ACC112 (cell line): ENCODE data around the gene ANKRD35.

ENCODE experiments used
- H2AFZ ChIP-seq: fragments of 200-600 bp; sonication (generic); one replicate; pipeline ENCODE4 v1.6.0; 2017; ENCODE audit warnings: antibody characterized with exemption, low read length; ENCODE audit not compliant: unreplicated experiment
- H3K27ac ChIP-seq: fragments of 200-600 bp; sonication (generic); 2 replicates; pipeline ENCODE4 v1.5.1; 2014; ENCODE audit warnings: low read depth, mild to moderate bottlenecking, antibody characterized with exemption, low read length, moderate library complexity
- H3K27me3 ChIP-seq: fragments of 200-600 bp; sonication (generic); 2 replicates; pipeline ENCODE4 v1.6.1; 2014; ENCODE audit warnings: mild to moderate bottlenecking, antibody characterized with exemption, low read length, moderate library complexity, mixed read lengths; ENCODE audit not compliant: insufficient read depth
- H3K36me3 ChIP-seq: fragments of 200-600 bp; sonication (generic); 2 replicates; pipeline ENCODE4 v1.6.1; 2016; ENCODE audit warnings: mild to moderate bottlenecking, antibody characterized with exemption, low read length, moderate library complexity, mixed read lengths; ENCODE audit not compliant: insufficient read depth
- H3K4me1 ChIP-seq: fragments of 200-600 bp; sonication (generic); one replicate; pipeline ENCODE4 v1.6.1; 2016; ENCODE audit warnings: low read length, mixed read lengths; ENCODE audit not compliant: insufficient read depth, unreplicated experiment, control insufficient read depth
- H3K4me3 ChIP-seq: fragments of 200-600 bp; sonication (generic); 2 replicates; pipeline ENCODE4 v1.5.1; 2014; ENCODE audit warnings: mild to moderate bottlenecking, low read depth, low read length
- H3K79me2 ChIP-seq: fragments of 200-600 bp; sonication (generic); one replicate; pipeline ENCODE4 v1.6.0; 2016; ENCODE audit warnings: low read length; ENCODE audit not compliant: control insufficient read depth, unreplicated experiment, insufficient read depth

Gene ANKRD35

GRCh38 chr1:145917595-145917994, 31.9 kb upstream of the ANKRD35 start:
- H2AFZ ChIP-seq = peak overlapping the region; percentile 100
- H3K36me3 ChIP-seq = peaks cover 5% of the 10 kb centered on the region; the same call in 1 of the 2 replicates

GRCh38 chr1:145916745-145917144, 31.1 kb upstream of the ANKRD35 start:
- H3K79me2 ChIP-seq = peaks cover 10% of the 10 kb centered on the region
- H3K4me1 ChIP-seq = peaks cover 7% of the 10 kb centered on the region
- no peaks in the 10 kb centered on the region for H3K27me3 ChIP-seq
- no peak overlapping the region for H3K27ac ChIP-seq
- H3K36me3 ChIP-seq = peaks cover 8% of the 10 kb centered on the region
- H2AFZ ChIP-seq = no peak overlapping the region
- H3K4me3 ChIP-seq = no peak overlapping the region; the same call in 1 of the 2 replicates

More at GRCh38 chr1:145917595-145917994, 31.9 kb upstream of the ANKRD35 start:
- Histone ChIP-seq H3K79me2 (peaks cover 10% of the 10 kb centered on the region), H3K27me3 (no peaks in the 10 kb centered on the region), H3K4me1 (peaks cover 7% of the 10 kb centered on the region), H3K27ac (0 out of 2 replicates have a peak overlapping the region, but pooled peaks have one; percentile 68), H3K4me3 (peak overlapping the region; percentile 98)

GRCh38 chr1:145912128-145912641, 26.5 kb upstream of the ANKRD35 start:
- Histone ChIP-seq H3K27ac (0 out of 2 replicates have a peak overlapping the region, but pooled peaks have one; percentile 7), H2AFZ (no peak overlapping the region), H3K4me3 (no peak overlapping the region), H3K4me1 (peaks cover 17% of the 10 kb centered on the region), H3K36me3 (peaks cover 8% of the 10 kb centered on the region), H3K79me2 (peaks cover 4% of the 10 kb centered on the region), H3K27me3 (no peaks in the 10 kb centered on the region)

- Histone ChIP-seq H2AFZ (peak overlapping the region; percentile 17), H3K4me3 (peak overlapping the region; percentile 58), H3K27me3 (no peaks in the 10 kb centered on the region), H3K4me1 (peaks cover 17% of the 10 kb centered on the region), H3K27ac (peak overlapping the region; percentile 78), H3K36me3 (peaks cover 3% of the 10 kb centered on the region), H3K79me2 (peaks cover 4% of the 10 kb centered on the region)
Observed at GRCh38 chr1:145908653-145909052, 23.0 kb upstream of the ANKRD35 start.

GRCh38 chr1:145906954-145907753, 21.5 kb upstream of the ANKRD35 start:
- Histone ChIP-seq H3K27me3 (no peaks in the 10 kb centered on the region), H3K79me2 (peaks cover 4% of the 10 kb centered on the region), H3K36me3 (peaks cover 6% of the 10 kb centered on the region), H3K27ac (no peak overlapping the region), H3K4me3 (no peak overlapping the region), H3K4me1 (peaks cover 17% of the 10 kb centered on the region), H2AFZ (no peak overlapping the region)

GRCh38 chr1:145901312-145902021, 15.8 kb upstream of the ANKRD35 start:
- Histone ChIP-seq H3K4me3 (no peak overlapping the region), H3K27me3 (no peaks in the 10 kb centered on the region), H3K27ac (no peak overlapping the region), H3K4me1 (no peaks in the 10 kb centered on the region), H3K79me2 (no peaks in the 10 kb centered on the region), H2AFZ (no peak overlapping the region), H3K36me3 (peaks cover 3% of the 10 kb centered on the region; the same call in 1 of the 2 replicates)

GRCh38 chr1:145898756-145899155, 13.1 kb upstream of the ANKRD35 start:
- Histone ChIP-seq H3K36me3 (peaks cover 3% of the 10 kb centered on the region; the same call in 1 of the 2 replicates), H3K4me3 (no peak overlapping the region), H3K27me3 (no peaks in the 10 kb centered on the region), H3K27ac (no peak overlapping the region), H2AFZ (no peak overlapping the region), H3K79me2 (no peaks in the 10 kb centered on the region), H3K4me1 (no peaks in the 10 kb centered on the region)

GRCh38 chr1:145897969-145898368, 12.3 kb upstream of the ANKRD35 start:
- no peaks in the 10 kb centered on the region for H3K36me3 ChIP-seq

GRCh38 chr1:145895471-145895870, 9.8 kb upstream of the ANKRD35 start:
- Histone ChIP-seq H2AFZ (no peak overlapping the region), H3K4me3 (no peak overlapping the region), H3K4me1 (peaks cover 27% of the 10 kb centered on the region), H3K36me3 (no peaks in the 10 kb centered on the region), H3K27me3 (no peaks in the 10 kb centered on the region), H3K27ac (no peak overlapping the region), H3K79me2 (no peaks in the 10 kb centered on the region)

More at GRCh38 chr1:145897969-145898368, 12.3 kb upstream of the ANKRD35 start:
- Histone ChIP-seq H3K4me1 (peaks cover 5% of the 10 kb centered on the region), H3K79me2 (no peaks in the 10 kb centered on the region), H2AFZ (no peak overlapping the region), H3K27ac (no peak overlapping the region), H3K27me3 (no peaks in the 10 kb centered on the region), H3K4me3 (no peak overlapping the region)

GRCh38 chr1:145893306-145894055, 7.8 kb upstream of the ANKRD35 start:
- Histone ChIP-seq H3K79me2 (no peaks in the 10 kb centered on the region), H3K4me1 (peaks cover 29% of the 10 kb centered on the region), H3K27me3 (no peaks in the 10 kb centered on the region), H3K4me3 (no peak overlapping the region), H3K27ac (peak overlapping the region; percentile 95), H3K36me3 (no peaks in the 10 kb centered on the region), H2AFZ (no peak overlapping the region)
